ENCODE results near the gene COL18A1.

Gene COL18A1

GRCh38 chr21:45420061-45421041 is 15.4 kb downstream of the COL18A1 start:
- Histone ChIP-seq H3K4me1 (ENCODE audit: control insufficient read depth, insufficient read depth, low read length, poor library complexity, severe bottlenecking) (no peaks in the 10 kb centered on the region), H3K4me3 (ENCODE audit: insufficient read depth, low read depth, low read length, poor library complexity, severe bottlenecking) (no peak overlapping the region), H3K9me3 (ENCODE audit: control insufficient read depth, low read length) (no peaks in the 10 kb centered on the region), H3K27ac (ENCODE audit: insufficient read depth, low read length, poor library complexity, severe bottlenecking) (no peak overlapping the region), H3K36me3 (ENCODE audit: control insufficient read depth, insufficient read depth, low read length) (no peaks in the 10 kb centered on the region), H3K27me3 (replicated peaks; ENCODE audit: control insufficient read depth, insufficient read depth, low read length, poor library complexity, severe bottlenecking) (no peaks in the 10 kb centered on the region)
- no peak for DNase-seq

GRCh38 chr21:45421071-45421845 is 16.3 kb downstream of the COL18A1 start:
- Histone ChIP-seq H3K36me3 (ENCODE audit: control insufficient read depth, insufficient read depth, low read length) (no peaks in the 10 kb centered on the region), H3K27me3 (replicated peaks; ENCODE audit: control insufficient read depth, insufficient read depth, low read length, poor library complexity, severe bottlenecking) (no peaks in the 10 kb centered on the region), H3K27ac (ENCODE audit: insufficient read depth, low read length, poor library complexity, severe bottlenecking) (no peak overlapping the region), H3K4me3 (ENCODE audit: insufficient read depth, low read depth, low read length, poor library complexity, severe bottlenecking) (no peak overlapping the region), H3K4me1 (ENCODE audit: control insufficient read depth, insufficient read depth, low read length, poor library complexity, severe bottlenecking) (no peaks in the 10 kb centered on the region), H3K9me3 (ENCODE audit: control insufficient read depth, low read length) (no peaks in the 10 kb centered on the region)
- no peak for DNase-seq

GRCh38 chr21:45421846-45422775 is 17.1 kb downstream of the COL18A1 start:
- no peaks in the 10 kb centered on the region for H3K27me3 ChIP-seq (replicated peaks; ENCODE audit: control insufficient read depth, insufficient read depth, low read length, poor library complexity, severe bottlenecking)
- H3K4me3 ChIP-seq (ENCODE audit: insufficient read depth, low read depth, low read length, poor library complexity, severe bottlenecking) = no peak overlapping the region
- no peaks in the 10 kb centered on the region for H3K36me3 ChIP-seq (ENCODE audit: control insufficient read depth, insufficient read depth, low read length)
- no peak for DNase-seq
- no peaks in the 10 kb centered on the region for H3K4me1 ChIP-seq (ENCODE audit: control insufficient read depth, insufficient read depth, low read length, poor library complexity, severe bottlenecking)
- no peaks in the 10 kb centered on the region for H3K9me3 ChIP-seq (ENCODE audit: control insufficient read depth, low read length)
- H3K27ac ChIP-seq (ENCODE audit: insufficient read depth, low read length, poor library complexity, severe bottlenecking) = no peak overlapping the region

GRCh38 chr21:45423201-45423955 is 18.4 kb downstream of the COL18A1 start:
- H3K27me3 ChIP-seq (replicated peaks; ENCODE audit: control insufficient read depth, insufficient read depth, low read length, poor library complexity, severe bottlenecking) = no peaks in the 10 kb centered on the region
- H3K4me1 ChIP-seq (ENCODE audit: control insufficient read depth, insufficient read depth, low read length, poor library complexity, severe bottlenecking) = no peaks in the 10 kb centered on the region
- no peak overlapping the region for H3K27ac ChIP-seq (ENCODE audit: insufficient read depth, low read length, poor library complexity, severe bottlenecking)
- no peaks in the 10 kb centered on the region for H3K36me3 ChIP-seq (ENCODE audit: control insufficient read depth, insufficient read depth, low read length)
- H3K9me3 ChIP-seq (ENCODE audit: control insufficient read depth, low read length) = no peaks in the 10 kb centered on the region
- no peak for DNase-seq
- no peak overlapping the region for H3K4me3 ChIP-seq (ENCODE audit: insufficient read depth, low read depth, low read length, poor library complexity, severe bottlenecking)

- Histone ChIP-seq H3K4me1 (ENCODE audit: control insufficient read depth, insufficient read depth, low read length, poor library complexity, severe bottlenecking) (no peaks in the 10 kb centered on the region), H3K36me3 (ENCODE audit: control insufficient read depth, insufficient read depth, low read length) (no peaks in the 10 kb centered on the region), H3K9me3 (ENCODE audit: control insufficient read depth, low read length) (no peaks in the 10 kb centered on the region), H3K27ac (ENCODE audit: insufficient read depth, low read length, poor library complexity, severe bottlenecking) (no peak overlapping the region), H3K4me3 (ENCODE audit: insufficient read depth, low read depth, low read length, poor library complexity, severe bottlenecking) (no peak overlapping the region), H3K27me3 (replicated peaks; ENCODE audit: control insufficient read depth, insufficient read depth, low read length, poor library complexity, severe bottlenecking) (no peaks in the 10 kb centered on the region)
- no peak for DNase-seq
Observed at GRCh38 chr21:45423968-45424853, 19.2 kb downstream of the COL18A1 start.

- Histone ChIP-seq H3K27me3 (replicated peaks; ENCODE audit: control insufficient read depth, insufficient read depth, low read length, poor library complexity, severe bottlenecking) (no peaks in the 10 kb centered on the region), H3K9me3 (ENCODE audit: control insufficient read depth, low read length) (no peaks in the 10 kb centered on the region), H3K36me3 (ENCODE audit: control insufficient read depth, insufficient read depth, low read length) (no peaks in the 10 kb centered on the region), H3K4me1 (ENCODE audit: control insufficient read depth, insufficient read depth, low read length, poor library complexity, severe bottlenecking) (no peaks in the 10 kb centered on the region), H3K4me3 (ENCODE audit: insufficient read depth, low read depth, low read length, poor library complexity, severe bottlenecking) (no peak overlapping the region), H3K27ac (ENCODE audit: insufficient read depth, low read length, poor library complexity, severe bottlenecking) (no peak overlapping the region)
- no peak for DNase-seq
Observed at GRCh38 chr21:45424854-45425795, 20.2 kb downstream of the COL18A1 start.

GRCh38 chr21:45427331-45428271 is 22.6 kb downstream of the COL18A1 start:
- no peak for DNase-seq
- no peak overlapping the region for H3K4me3 ChIP-seq (ENCODE audit: insufficient read depth, low read depth, low read length, poor library complexity, severe bottlenecking)
- no peak overlapping the region for H3K27ac ChIP-seq (ENCODE audit: insufficient read depth, low read length, poor library complexity, severe bottlenecking)
- no peaks in the 10 kb centered on the region for H3K27me3 ChIP-seq (replicated peaks; ENCODE audit: control insufficient read depth, insufficient read depth, low read length, poor library complexity, severe bottlenecking)
- H3K36me3 ChIP-seq (ENCODE audit: control insufficient read depth, insufficient read depth, low read length) = no peaks in the 10 kb centered on the region
- no peaks in the 10 kb centered on the region for H3K9me3 ChIP-seq (ENCODE audit: control insufficient read depth, low read length)
- no peaks in the 10 kb centered on the region for H3K4me1 ChIP-seq (ENCODE audit: control insufficient read depth, insufficient read depth, low read length, poor library complexity, severe bottlenecking)

All from effector memory CD4-positive, alpha-beta T cell (primary cell).